Motor neuron (in vitro differentiated cells): ENCODE results near the gene COPS4. TPM values are rescaled to one million over a fixed set of nuclear protein-coding genes. Genes with fewer than 3 reads are reported as not detected.
"Not testable (repeated sequence)": the region's sequence is repeated elsewhere in the genome, so short reads cannot be mapped to it uniquely, and the experiment has no call there.

Source experiments
- ATAC-seq, 8 experiments: fragments of 200-7000 bp; cut with Tn5 transposase; replicated peaks in 6 of 8; 2 replicates each; pipeline ENCODE4 v1.8.0; 2021; ENCODE audit warnings: mild to moderate bottlenecking in 8 of 8, moderate library complexity in 8 of 8
- H3K27ac ChIP-seq, 2 donors: fragments of 250-450 bp; sonication (Bioruptor Pico); 2 replicates each; pipeline ENCODE4 v1.9.0; 2021; ENCODE audit warnings: antibody characterized with exemption in 2 of 2, mild to moderate bottlenecking in 2 of 2, moderate library complexity in 1 of 2
- H3K4me1 ChIP-seq, 2 donors: fragments of 250-450 bp; sonication (Bioruptor Pico); replicated peaks in 1 of 2; 2 replicates each; pipeline ENCODE4 v1.6.1; 2021; ENCODE audit warnings: antibody characterized with exemption in 2 of 2, mild to moderate bottlenecking in 2 of 2, moderate library complexity in 1 of 2
- H3K4me3 ChIP-seq, 5 donors: fragments of 250-450 bp; sonication (Bioruptor Pico); 2 replicates each; pipeline ENCODE4 v1.9.0; 2021; ENCODE audit warnings: antibody characterized with exemption in 5 of 5, mild to moderate bottlenecking in 5 of 5, moderate library complexity in 4 of 5
- WGBS, 10 experiments: fragments of 450-650 bp; shearing (Covaris generic); methylation state at CpG; one replicate each; pipeline ENCODE4 v1.0.0; 2022; 5-methylcytosine and 5-hydroxymethylcytosine counted together
- in situ Hi-C, 9 experiments: fragments of 400-800 bp; cut with MboI; loops; one replicate each; pipeline ENCODE4 v1.15.0; 2021; ENCODE audit warnings: low sequenced_read_pairs in 9 of 9, low pct_unique_long_range_greater_than_20kb in 2 of 9; ENCODE audit not compliant: unreplicated experiment in 9 of 9
- total RNA-seq, 8 experiments: library from RNA; unstranded; fragments of 300-600 nt; gene quantifications; 2 replicates each; pipeline versions ENCODE4 v1.2.3 to v1.2.4, GENCODE V29; 2022

COPS4 gene
- total RNA-seq, 8 experiments from 2014 or later, result 41.4 to 121 (median 67.1) TPM

DNA sequence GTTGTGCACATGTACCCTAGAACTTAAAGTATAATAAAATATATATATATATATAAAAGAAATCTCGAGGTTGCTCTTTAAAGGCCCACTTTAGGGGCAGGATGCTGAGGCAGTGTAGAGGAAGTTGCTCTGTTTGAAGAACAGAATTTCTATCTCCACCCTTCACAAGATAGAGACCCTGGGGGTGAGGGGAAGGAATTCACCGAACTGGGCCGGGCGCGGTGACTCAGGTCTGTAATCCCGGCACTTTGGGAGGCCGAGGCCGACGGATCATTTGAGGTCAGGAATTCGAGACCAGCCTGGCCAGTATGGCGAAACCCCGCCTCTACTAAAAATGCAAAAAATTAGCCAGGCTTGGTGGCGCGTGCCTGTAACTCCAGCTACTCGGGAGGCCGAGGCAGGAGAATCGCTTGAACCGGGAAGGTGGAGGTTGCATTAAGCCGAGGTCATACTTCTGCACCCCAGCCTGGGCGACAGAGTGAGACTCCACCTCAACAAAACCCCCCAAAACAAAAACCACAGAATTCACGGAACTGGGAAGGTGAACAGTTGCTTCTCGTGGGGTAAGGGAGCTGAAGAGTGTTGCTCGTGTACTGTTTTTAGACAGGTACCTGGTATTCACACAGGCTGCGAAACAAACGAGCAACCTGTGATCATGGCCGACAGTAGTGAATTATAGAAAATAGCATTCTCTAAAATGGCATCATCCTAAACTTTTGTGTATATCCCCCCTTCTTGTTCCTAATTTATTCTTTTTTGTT, 73.3 kb downstream of the COPS4 start:
- H3K4me3 ChIP-seq, result no peak overlapping the region
- H3K4me1 ChIP-seq, result no peaks in the 10 kb centered on the region
- ATAC-seq, result no peak
- in situ Hi-C loops, result no loop called here
- H3K27ac ChIP-seq, result no peak overlapping the region
- WGBS, 10 experiments, result 82 to 100% (median 97%) methylated on average over 1 to 14 of the region's 26 CpGs; no CpG with 5 or more reads in 1 of the 10 experiments

DNA sequence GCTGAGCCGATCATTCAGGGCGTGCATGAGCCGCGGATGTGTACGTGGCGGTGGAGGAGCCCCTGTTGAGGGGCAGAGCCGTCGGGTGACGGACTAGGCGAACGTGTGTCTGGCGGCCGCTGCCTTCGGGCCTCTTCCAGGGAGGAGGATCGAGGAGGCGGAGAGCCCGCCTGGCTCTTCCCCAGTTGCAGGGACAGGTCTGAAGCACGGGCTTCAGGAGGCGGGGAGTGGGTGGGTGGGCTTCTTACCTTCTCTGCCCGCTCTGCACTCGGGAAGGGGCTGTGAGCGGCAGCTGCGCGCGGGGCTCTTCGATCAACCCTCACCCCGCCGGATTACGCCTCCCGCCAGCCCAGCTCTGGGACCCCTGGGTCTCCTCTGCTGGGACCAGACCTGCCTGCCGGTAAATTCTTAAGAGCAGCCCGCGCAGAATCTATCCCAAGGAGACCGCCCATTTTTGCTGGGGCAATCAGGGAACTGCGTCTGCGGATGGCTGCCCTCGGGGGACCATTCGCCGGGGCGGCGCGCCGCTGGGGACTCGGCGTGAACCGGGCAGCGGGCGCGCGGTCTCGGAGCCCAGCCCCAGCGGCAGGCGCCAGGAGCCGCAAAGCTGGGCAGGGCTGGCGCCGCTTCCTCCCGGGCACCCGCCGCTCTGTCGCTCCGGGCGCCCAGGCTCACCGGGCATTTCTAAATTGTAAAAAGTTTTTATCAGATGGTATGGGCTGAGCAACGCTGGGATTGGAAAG, 74.7 kb downstream of the COPS4 start:
- in situ Hi-C loops, result no loop called here
- Histone ChIP-seq H3K4me1 (no peaks in the 10 kb centered on the region), H3K27ac (no peak overlapping the region), H3K4me3 (peak overlapping the region; percentile 38 to 47 (median 41))
- ATAC-seq, result peak; percentile 70 to 81 (median 78)
- WGBS, 10 experiments, result 7 to 60% (median 16%) methylated on average over 2 to 11 of the region's 64 CpGs; no CpG with 5 or more reads in 4 of the 10 experiments

DNA sequence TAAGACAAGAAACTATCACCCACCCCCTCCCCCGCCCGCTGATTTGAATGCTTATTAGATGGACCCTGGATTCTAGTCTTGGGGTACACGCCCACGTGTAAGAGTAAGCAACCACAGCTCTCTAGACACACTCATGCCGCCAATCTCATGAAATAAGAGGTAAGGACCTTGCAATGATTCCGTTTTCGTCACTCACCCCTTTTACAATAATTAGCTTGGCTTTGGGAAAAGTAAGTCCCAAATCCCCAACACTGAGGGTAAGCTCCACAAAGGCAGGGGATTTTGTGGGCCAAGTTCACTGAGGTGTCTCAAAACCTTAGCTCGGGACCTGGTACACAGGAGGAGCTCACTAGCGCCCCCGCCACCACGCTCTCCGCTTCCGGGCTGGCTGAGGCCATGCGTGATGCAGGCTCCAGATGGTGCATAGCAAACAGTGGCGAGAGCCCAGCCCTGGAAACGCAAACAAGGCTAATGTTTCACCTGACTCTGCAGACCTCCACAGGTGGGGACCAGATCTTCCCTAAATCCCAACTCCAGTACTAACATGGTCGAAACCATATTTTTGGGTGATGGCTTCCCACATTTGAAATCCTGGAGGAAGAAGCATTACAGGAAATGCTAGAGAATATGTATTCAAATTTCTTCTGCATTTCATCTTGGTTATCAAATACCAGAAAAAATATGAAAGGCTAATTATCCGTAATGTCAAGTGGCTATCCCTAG, 75.4 kb downstream of the COPS4 start:
- Histone ChIP-seq H3K27ac (no peak overlapping the region), H3K4me1 (no peaks in the 10 kb centered on the region), H3K4me3 (peak overlapping the region; percentile 38 to 47 (median 41))
- WGBS, 10 experiments, result 0 to 50% (median 12%) methylated on average over 1 to 10 of the region's 18 CpGs; no CpG with 5 or more reads in 2 of the 10 experiments
- peak; percentile 90 to 97 (median 95) for ATAC-seq
- in situ Hi-C loops, result no loop called here

DNA sequence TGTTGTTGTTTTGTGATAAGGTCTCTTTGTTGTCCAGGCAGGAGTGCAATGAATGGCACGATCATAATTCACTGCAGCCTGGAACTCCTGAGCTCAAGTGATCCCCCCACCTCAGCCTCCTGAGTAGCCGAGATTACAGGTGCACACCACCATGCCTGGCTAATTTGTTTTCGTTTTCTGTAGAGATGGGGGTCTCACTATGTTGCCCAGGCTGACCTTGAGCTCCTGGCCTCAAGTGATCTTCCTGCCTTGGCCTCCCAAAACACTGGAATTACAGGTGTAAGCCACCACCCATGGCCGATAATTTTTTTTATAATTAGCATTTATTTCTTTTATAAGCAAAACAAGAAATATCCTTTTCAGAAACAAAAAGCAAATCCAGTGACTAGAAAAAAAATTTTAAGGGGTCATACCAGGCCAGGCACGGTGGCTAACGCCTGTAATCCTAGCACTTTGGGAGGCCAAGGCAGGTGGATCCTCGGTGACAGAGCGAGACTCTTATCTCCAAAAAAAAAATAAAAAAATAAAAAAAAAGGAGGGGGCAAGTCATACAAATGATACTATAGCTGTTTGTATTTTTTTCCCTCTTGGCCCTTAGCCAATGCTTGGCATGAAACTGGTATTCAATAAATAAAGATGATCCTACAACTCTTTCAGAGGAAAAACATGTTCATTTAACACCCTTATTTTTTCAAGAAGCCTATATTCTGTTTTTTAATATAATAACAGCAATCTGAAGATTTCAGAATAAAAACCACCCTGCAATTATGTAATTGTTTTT, 76.2 kb downstream of the COPS4 start:
- H3K4me3 ChIP-seq, result no peak overlapping the region
- no peak for ATAC-seq
- in situ Hi-C loops, result no loop called here
- no peaks in the 10 kb centered on the region for H3K4me1 ChIP-seq
- 60 to 100% (median 96%) methylated on average over 1 to 8 of the region's 8 CpGs for WGBS, 10 experiments
- no peak overlapping the region for H3K27ac ChIP-seq

DNA sequence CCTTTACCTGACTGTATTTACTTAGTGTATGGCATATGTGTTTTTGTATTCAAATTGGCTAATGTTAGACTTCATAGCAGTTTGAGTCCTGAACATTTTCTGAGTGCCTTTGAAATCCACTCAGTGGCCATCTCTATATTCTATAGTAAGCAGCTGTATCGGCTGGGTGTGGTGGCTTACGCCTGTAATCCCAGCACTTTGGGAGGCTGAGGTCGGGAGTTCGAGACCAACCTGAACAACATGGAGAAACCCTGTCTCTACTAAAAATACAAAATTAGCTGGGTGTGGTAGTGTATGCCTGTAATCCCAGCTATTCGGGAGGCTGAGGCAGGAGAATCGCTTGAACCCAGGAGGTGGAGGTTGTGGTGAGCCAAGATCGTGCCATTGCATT, 76.8 kb downstream of the COPS4 start:
- H3K27ac ChIP-seq, in situ Hi-C loops, H3K4me3 ChIP-seq, H3K4me1 ChIP-seq, ATAC-seq: not testable (repeated sequence)
- WGBS, 10 experiments, result 58 to 100% (median 97%) methylated on average over 1 to 5 of the region's 7 CpGs; no CpG with 5 or more reads in 4 of the 10 experiments

DNA sequence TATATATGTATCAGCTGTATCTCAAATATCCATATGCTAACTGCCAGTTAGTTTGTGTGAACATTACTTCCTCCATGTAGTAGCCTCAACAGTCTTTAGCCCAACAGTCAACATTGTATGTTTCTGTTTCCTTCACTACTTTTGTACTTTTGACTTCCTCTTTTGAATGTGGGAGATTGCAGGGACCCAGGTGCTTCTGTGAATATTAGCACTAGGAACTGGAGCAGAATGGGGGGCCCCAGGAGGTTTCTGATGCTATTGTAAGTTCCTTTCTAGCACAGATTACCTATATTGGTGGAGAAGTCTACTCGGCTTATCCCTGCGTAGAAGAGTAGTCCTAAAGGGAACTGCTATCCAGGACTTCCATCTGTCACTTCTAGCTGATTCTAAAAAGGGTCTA, 77.2 kb downstream of the COPS4 start:
- ATAC-seq, result no peak
- 79 to 100% (median 90%) methylated on average over 1 to 2 of the region's 2 CpGs; no CpG with 5 or more reads in 2 of the 10 experiments for WGBS, 10 experiments
- Histone ChIP-seq H3K4me3 (no peak overlapping the region), H3K27ac (no peak overlapping the region), H3K4me1 (no peaks in the 10 kb centered on the region)
- in situ Hi-C loops, result no loop called here

DNA sequence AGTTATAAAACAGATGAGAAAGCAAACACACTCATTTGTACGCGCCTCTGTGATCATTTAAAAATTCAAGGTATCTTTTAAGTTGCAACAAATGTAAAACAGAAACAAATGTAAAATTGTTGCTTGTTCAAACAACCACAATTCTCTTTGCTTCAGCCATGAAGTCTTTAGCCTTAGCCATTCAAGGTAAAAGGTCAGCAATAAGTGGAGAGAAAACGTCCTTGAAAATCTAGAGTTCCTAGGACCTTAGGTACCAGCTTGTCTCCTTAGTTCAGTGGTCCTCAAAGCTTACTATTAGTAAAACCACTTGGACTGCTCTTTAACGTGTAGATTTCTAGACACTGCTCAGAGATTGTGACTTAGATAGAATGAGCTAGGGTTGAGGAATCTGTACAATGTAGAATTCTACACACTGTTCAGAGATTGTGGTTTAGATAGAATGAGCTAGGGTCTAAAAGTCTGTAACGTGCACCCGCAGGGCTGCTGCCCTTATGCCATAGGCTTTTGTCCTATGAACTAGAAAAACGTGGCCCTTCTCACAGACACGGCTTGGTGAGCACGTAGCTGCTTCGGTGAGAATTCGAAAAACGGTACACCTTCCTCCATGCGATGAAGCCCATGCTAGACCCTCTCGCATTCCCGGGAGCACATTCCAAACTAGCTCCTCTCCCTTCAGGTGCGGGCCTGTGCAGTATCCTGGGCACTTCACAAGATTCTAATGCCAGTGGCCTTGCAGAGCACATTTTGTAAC, 77.9 kb downstream of the COPS4 start:
- ATAC-seq, result no peak
- Histone ChIP-seq H3K4me1 (no peaks in the 10 kb centered on the region), H3K27ac (no peak overlapping the region), H3K4me3 (no peak overlapping the region)
- in situ Hi-C loops, result no loop called here
- WGBS, 10 experiments, result 60 to 100% (median 94%) methylated on average over 2 to 13 of the region's 16 CpGs; no CpG with 5 or more reads in 2 of the 10 experiments

DNA sequence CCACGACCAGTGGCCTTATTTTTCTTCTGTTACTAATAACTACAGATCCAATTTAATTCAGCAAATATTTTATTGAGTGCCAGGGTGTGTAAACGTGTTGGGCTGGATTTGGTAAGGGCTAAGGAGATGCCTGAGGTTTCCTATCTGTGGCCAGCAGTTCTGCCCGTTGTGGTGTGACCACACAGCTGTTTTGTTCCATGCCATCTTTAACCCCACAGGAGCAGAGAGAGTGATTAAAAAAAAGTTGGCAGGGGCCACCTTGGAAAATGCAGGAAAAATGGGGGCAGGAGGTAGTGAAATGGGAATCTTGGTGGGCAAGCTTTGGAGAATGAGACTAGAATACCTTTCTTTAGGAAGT, 78.4 kb downstream of the COPS4 start:
- H3K4me1 ChIP-seq, result no peaks in the 10 kb centered on the region
- no peak overlapping the region for H3K27ac ChIP-seq
- no peak for ATAC-seq
- whole genome bisulfite sequencing, 10 experiments, result 0 to 88% (median 63%) methylated on average over 1 to 3 of the region's 3 CpGs; no CpG with 5 or more reads in 4 of the 10 experiments
- in situ Hi-C loops, result no loop called here
- no peak overlapping the region for H3K4me3 ChIP-seq

DNA sequence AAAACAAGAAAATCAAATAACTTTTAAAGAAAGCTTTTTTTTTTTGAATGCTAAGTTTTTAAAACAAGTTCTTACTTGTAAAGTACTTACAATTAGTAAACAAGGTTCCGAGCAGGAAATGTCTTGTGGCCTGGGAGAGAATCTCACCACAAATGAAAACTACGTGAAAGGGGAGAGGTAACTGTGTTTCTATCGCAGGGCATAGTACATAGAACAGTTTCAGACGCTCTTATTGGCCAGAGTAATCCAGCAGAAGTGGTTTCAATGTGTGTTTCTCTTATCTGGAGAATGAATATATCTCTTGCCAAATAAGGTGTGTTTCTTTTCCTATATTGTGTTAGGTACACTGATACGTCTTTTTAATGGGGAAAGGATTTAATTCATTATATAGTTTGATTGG, 79.6 kb downstream of the COPS4 start, which contains the start of gene PLAC8:
PLAC8 (minus strand) TSS at position 154 of the 400 bp plus-strand sequence. CDS start 6,808 bp downstream, outside the sequence.
- 32 to 89% (median 60%) methylated on average over 1 to 5 of the region's 5 CpGs for WGBS, 10 experiments
- no peak within 1 kb of the TSS for H3K4me3 ChIP-seq
- H3K27ac ChIP-seq, result no peak within 1 kb of the TSS
- no peaks in the 10 kb centered on the region for H3K4me1 ChIP-seq
- in situ Hi-C loops, result no loop called here
- no peak for ATAC-seq

DNA sequence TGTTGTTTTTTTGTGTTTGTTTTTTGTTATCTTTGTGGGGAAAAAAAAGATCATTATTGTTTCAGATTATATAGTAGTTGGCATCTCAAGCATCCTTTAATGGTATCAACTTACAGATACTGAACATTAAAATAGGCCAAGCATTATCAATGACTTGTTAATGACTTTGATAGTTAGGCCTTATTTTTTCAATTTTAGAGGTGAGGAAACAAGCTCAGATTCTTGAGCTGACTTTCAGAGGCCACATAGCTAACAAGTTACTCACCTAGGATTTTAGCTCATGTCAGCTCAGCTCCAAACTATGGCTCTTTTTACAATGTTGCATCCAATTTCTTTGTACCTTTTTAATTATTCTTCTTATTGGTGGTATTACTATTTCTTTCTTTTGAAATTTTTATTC, 80.0 kb downstream of the COPS4 start:
- in situ Hi-C loops, result no loop called here
- H3K4me1 ChIP-seq, result no peaks in the 10 kb centered on the region
- H3K4me3 ChIP-seq, result no peak overlapping the region
- no peak overlapping the region for H3K27ac ChIP-seq
- no peak for ATAC-seq

DNA sequence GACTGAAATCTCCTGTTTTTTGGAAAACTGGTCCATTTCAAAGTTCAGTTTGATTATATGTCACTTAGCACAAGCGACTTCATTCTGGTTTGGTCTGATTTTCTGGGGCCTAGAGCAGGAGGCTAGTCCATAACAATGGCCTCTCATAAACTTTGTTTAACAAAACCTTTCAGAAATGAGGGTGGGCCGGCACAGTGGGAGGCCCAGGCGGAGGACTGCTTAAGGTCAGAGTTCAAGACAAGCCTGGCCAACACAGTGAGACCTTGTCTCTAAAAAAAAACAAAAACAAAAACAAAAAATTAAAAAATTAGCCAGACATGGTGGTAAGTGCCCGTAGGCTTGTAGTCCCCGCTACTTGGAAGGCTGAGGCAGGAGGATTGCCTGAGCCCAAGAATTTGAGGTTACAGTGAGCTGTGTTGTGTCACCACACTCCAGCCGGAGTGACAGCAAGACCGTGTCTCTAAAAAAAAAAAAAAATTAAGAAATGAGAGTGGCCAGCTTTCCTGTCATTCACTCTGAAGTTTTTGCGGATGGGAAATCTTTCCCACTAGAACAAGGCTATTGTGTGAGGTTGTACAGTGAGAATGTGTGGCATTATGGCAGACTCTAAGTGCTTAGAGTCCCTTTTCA, 80.8 kb downstream of the COPS4 start:
- Histone ChIP-seq H3K27ac (no peak overlapping the region), H3K4me1 (no peaks in the 10 kb centered on the region), H3K4me3 (no peak overlapping the region)
- in situ Hi-C loops, result no loop called here
- 24 to 96% (median 78%) methylated on average over 1 to 8 of the region's 8 CpGs; no CpG with 5 or more reads in 1 of the 10 experiments for WGBS, 10 experiments
- ATAC-seq, result peak in 2 of 8 experiments; percentile 22 to 33

DNA sequence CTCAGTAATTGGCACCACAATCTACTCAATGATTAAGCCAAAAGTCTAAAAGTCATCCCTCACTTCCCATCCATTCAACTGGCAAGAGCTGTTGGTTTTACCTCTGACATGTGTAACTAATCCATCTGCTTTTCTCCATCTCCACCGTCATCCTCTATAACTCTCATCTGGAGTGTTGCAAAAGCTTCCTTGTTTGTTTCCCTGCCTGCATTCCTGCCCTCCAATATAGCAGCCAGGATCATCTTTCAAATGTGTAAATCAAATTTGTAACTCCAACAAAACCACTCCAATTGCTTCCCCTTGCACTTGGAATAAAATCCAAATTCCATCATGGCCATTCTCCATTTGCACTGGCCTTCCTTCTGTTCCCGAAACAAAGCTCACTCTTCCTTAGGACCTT, 83.9 kb downstream of the COPS4 start:
- no peak overlapping the region for H3K4me3 ChIP-seq
- in situ Hi-C loops, result no loop called here
- WGBS, 10 experiments, result 0 to 100% (median 70%) methylated on average over 1 to 2 of the region's 2 CpGs; no CpG with 5 or more reads in 2 of the 10 experiments
- H3K27ac ChIP-seq, result no peak overlapping the region
- peak in 1 of 8 experiments; percentile 28 for ATAC-seq
- no peaks in the 10 kb centered on the region for H3K4me1 ChIP-seq
